ENCODE results near the gene PPAT. TPM values are rescaled to one million over a fixed set of nuclear protein-coding genes. Genes with fewer than 3 reads are reported as not detected.

Gene PPAT
- total RNA-seq, 2 experiments from 2014 or later: 64.7 to 69.3 TPM

GRCh38 chr4:56445699-56446098, 10.3 kb upstream of the PPAT start:
- ChIA-PET CTCF (no interaction called here), POLR2A (no interaction called here)

DNA sequence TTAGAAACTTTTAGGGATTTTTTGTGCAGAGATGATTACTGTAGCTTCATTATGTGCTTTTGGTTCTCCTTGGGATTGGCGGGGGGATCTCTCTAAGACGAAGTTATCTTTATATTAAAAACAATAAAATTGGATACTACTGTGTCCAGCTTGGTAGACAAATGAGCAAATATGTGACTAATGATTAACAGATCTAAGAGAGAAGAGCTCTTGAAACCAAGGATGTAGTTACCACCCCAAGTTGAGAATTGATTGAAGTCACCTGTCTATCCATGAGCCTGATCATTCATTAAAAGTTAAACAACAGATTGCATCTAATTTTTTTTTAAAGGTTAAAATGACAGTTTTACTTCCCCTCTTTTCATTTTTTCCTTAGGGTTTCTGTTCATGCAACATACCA, 9.3 kb upstream of the PPAT start:
- CTCF ChIA-PET: no interaction called here
- POLR2A ChIA-PET: interaction anchor here (0.6 kb wide), 1 partner anchor 12 kb away, joined by 4 read pairs; no protein-coding TSS in a partner anchor

DNA sequence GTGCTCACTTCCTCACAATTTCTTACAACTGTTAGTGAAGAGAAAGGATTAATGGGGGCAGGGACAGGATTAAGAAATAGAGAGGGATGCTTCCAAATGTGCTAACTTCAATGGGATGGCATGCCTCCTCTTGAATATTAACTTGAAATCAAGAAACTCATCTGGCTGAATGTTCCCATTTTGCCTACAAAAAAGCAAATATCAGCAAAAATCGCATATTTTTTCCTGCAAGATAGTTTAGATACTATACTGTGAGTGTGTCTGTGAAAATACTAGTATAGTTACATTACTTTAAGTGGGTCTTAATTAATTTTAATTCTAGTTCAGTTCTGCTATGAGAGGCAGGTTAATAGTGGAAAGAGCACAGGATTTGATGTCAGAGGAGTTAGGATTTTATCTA, 5.6 kb upstream of the PPAT start:
- CTCF ChIA-PET: no interaction called here
- POLR2A ChIA-PET: no interaction called here

GRCh38 chr4:56438766-56439165, 3.4 kb upstream of the PPAT start:
- POLR2A ChIA-PET: interaction anchor here (1.1 kb wide), 1 partner anchor 13 kb away, joined by 3 read pairs; no protein-coding TSS in a partner anchor

GRCh38 chr4:56434599-56435139, 746 bp downstream of the PPAT start:
- CTCF ChIA-PET: no interaction called here
- POLR2A ChIA-PET: interaction anchor here (1.2 to 4.9 kb wide), 2 partner anchors 47 to 216 kb away, joined by 5 to 51 read pairs; partner anchors contain the start of gene AASDH

More at GRCh38 chr4:56438766-56439165, 3.4 kb upstream of the PPAT start:
- CTCF ChIA-PET: no interaction called here

- ChIA-PET CTCF (no interaction called here), POLR2A (no interaction called here)
Observed at GRCh38 chr4:56433280-56433679, 2.1 kb downstream of the PPAT start.

DNA sequence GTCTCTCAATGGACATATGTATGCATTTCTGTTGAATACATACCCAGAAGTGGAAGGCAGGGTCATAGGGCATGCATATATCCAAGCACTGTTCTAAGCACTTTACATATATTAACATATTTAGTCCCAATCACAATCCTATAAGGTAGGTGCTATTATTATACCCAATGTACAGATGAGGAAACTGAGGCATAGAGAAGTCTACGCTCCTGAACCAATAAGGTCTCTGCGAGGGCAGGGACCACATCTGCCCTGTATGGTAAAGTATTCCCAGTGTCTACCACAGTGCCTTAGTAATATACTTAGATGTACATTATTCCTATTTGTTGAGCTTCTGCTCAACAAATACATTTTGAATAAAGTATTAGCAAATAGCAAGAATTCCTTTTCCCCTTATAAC, 5.2 kb downstream of the PPAT start:
- ChIA-PET CTCF (no interaction called here), POLR2A (no interaction called here)

GRCh38 chr4:56427179-56427578, 8.2 kb downstream of the PPAT start:
- CTCF ChIA-PET: interaction anchor here (0.7 kb wide), 1 partner anchor 352 kb away, joined by 3 read pairs; no protein-coding TSS in a partner anchor
- POLR2A ChIA-PET: no interaction called here

DNA sequence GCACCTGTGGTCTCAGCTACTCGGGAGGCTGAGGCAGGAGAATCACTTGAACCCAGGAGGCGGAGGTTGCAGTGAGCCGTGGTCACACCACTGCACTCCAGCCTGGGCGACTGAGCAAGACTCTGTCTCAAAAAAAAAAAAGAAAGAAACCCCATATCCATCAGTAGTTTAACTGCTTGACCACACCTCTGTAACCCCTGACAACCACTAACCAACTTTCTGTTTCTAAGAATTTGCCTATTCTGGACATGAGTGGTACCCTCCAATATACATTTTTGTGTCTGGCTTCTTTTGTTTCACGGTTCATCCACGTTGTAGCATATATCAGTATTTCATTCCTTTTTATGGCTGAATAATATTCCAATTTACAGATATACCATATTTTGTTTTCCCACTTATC, 9.1 kb downstream of the PPAT start:
- ChIA-PET POLR2A (no interaction called here), CTCF (interaction anchor here (1.3 kb wide), 1 partner anchor 39 kb away, joined by 4 read pairs; the partner anchor contains the start of gene AASDH)

GRCh38 chr4:56425518-56425917, 9.9 kb downstream of the PPAT start:
- POLR2A ChIA-PET: no interaction called here
- CTCF ChIA-PET: interaction anchor here (1.3 kb wide), 1 partner anchor 38 kb away, joined by 4 read pairs; the partner anchor contains the start of gene AASDH

DNA sequence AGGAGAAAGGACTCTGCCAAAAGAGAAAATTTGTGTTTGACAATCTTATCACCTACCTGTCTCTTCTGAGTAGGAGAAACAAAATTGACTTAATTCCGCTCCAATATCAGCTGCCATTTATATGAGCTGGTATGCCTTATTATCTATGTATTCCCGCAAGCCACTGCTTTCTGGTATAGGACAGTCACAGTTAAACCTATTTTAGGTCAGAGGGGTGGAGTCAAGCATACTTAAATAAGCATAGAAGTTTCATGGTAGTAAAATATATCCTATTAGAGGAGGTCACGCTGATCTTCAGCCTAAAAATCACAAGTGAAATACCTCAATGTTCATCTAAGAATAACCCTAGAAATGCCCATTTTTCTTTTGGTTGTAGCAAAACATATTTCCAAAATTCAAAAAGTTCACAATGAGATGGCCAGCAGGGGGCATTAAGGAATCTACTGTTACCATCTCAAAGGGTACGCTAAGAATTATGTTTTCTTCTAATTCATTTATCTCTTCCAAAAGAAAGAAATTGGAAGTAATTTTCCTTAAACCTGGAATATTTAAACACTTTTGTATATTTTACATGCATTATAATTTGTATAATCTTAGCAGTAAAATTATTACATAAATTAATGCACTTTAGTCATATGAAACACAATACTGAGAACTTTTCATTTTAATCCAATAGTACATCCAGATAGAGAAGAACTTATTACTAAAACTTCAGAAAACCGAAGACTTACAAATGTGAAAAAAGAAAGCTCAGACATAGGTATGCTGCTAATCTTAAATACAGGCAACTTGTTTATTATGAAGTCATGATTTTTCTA, 10.5 kb downstream of the PPAT start:
- ChIA-PET CTCF (interaction anchor here (0.8 to 1.3 kb wide), 2 partner anchors 38 to 412 kb away, joined by 3 to 4 read pairs; partner anchors contain the start of gene AASDH), POLR2A (no interaction called here)

DNA sequence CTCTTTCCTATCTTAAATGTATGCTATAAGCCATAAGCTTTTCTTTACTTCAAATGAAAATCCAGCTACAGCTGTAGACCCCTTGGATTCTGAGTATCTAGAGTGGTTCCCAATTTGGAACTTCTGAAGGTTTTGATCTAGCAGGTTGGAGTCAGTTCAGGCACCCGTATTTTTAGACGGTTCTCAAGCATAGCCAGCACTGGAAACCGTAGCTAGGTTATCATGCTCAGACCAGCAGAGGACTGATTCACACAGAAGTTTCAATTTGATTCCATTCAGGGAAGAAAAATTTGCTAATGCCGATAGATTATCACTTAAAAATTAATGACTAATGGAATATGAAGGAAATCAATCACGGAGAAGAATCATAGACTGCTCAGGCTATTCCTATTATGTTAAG, 11.2 kb downstream of the PPAT start:
- POLR2A ChIA-PET: no interaction called here
- CTCF ChIA-PET: interaction anchor here (0.8 kb wide), 1 partner anchor 412 kb away, joined by 3 read pairs; no protein-coding TSS in a partner anchor

GRCh38 chr4:56417396-56417795, 18.0 kb downstream of the PPAT start:
- POLR2A ChIA-PET: interaction anchor here (0.6 kb wide), 1 partner anchor 21 kb away, joined by 3 read pairs; no protein-coding TSS in a partner anchor
- CTCF ChIA-PET: no interaction called here

DNA sequence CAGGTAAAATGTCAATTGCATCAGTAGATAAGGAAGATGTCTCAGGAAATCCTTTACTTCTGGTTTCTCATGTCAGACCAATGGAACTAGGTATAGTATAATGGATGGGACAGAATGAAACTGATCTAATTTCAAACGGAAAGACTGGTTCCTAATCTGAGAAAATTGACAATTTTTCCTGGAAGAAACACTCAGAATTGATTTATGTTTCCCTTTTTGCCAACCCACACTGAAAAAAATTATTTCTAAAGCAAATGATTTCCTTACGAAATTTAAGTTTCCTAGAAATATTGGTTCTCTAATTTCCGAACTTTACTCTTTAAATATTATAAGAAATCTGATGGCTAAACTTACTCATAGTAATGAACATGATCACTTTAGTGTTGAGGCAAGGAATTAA, 19.1 kb downstream of the PPAT start:
- POLR2A ChIA-PET: no interaction called here
- CTCF ChIA-PET: no interaction called here

- CTCF ChIA-PET: no interaction called here
- POLR2A ChIA-PET: no interaction called here
Observed at GRCh38 chr4:56414135-56414670, 21.2 kb downstream of the PPAT start.

- POLR2A ChIA-PET: no interaction called here
- CTCF ChIA-PET: interaction anchor here (1.0 kb wide), 1 partner anchor 8 kb away, joined by 3 read pairs; no protein-coding TSS in a partner anchor
Observed at GRCh38 chr4:56410247-56411062, 25.0 kb downstream of the PPAT start.

GRCh38 chr4:56409511-56410090, 25.8 kb downstream of the PPAT start:
- ChIA-PET POLR2A (interaction anchor here (0.6 kb wide), 1 partner anchor 60 kb away, joined by 3 read pairs; no protein-coding TSS in a partner anchor), CTCF (no interaction called here)

DNA sequence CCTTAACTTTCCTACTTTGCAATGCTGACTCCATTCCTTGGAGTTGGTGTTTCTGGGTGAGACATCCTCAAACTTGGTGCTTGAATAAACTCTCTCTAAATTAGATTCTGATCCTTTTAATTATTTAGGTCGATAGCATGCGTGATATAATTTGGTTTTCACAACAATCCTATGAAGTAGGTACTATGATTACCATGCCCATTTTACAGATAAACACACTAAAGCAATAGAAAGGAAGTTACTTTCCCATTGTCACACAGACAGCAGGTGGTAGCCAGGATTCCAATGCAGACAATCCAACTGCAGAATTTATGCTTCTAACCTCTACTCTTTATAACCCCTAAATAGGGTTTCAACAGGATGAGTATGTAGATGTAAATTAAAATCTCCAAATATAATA, 26.4 kb downstream of the PPAT start:
- CTCF ChIA-PET: interaction anchor here (0.8 kb wide), 1 partner anchor 137 kb away, joined by 3 read pairs; no protein-coding TSS in a partner anchor
- POLR2A ChIA-PET: interaction anchor here (0.6 kb wide), 1 partner anchor 61 kb away, joined by 3 read pairs; no protein-coding TSS in a partner anchor

GRCh38 chr4:56406151-56406550, 29.3 kb downstream of the PPAT start:
- ChIA-PET CTCF (no interaction called here), POLR2A (no interaction called here)

Measured in activated CD8-positive, alpha-beta memory T cell treated with anti-CD3 and anti-CD28 coated beads for 36 hours (primary cell).